Posterior cingulate gyrus (tissue), 11 donors: ENCODE results near the gene PHLDA2.

Experiments used
- DNase-seq, 10 donors: peaks; one replicate each; pipeline versions ENCODE4 v3.0.0 to v3.0.0-alpha.2; 2020 to 2021; ENCODE audit warnings: mixed read lengths in 3 of 10
- intact Hi-C: fragments of 100-400 bp; cut with DNase I; formaldehyde crosslinking; loops from one replicate; pipeline ENCODE4 v1.15.1; 2023

PHLDA2 gene

DNA sequence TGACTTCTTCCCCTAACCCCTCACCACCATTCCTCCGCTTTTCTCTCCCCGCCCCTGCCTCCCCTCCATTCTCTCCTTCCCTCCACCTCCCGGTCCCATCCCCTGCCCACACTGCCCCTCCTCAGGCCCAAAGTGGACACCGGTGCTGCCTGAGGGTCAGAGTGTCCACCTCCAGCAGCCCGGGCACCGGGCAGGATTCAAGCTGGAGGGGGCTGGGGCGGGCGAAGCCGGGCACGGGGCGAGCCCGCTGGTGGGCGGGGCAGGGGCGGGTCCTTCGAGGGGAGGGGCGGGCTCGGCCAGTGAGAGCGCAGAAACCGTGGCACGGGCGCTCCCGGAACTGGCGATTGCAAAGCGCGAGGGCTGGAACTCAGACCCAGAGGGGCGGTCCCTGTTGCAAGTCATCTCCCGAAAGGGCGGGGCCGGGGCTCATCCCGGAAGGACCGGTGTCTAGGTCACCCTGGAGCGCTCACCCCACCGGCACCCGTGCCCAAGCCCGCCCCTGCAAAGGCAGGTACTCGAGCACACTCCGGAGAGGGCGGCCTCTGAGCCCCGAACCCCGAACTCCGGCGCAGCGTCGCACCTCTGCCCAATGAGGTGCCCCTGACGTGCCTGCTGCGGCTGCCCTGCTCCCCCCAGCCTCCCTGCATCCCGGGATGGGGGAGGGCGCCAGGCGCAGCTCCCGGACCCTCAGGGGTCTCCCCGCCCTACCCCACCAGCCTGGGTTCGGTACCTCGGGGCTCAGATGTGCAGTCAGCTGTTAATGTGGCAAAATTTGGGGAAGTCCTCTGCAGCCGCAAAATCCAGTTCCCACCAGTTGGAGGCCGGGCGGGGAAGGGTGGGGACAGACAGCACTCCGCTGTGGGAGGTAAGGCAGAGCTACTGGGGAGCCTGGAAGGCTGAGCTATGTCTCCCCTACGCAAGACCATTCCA, 27.1 kb downstream of the PHLDA2 start:
- intact Hi-C loops = no loop called here
- DNase-seq = peak; percentile 62 to 96 (median 77)

DNA sequence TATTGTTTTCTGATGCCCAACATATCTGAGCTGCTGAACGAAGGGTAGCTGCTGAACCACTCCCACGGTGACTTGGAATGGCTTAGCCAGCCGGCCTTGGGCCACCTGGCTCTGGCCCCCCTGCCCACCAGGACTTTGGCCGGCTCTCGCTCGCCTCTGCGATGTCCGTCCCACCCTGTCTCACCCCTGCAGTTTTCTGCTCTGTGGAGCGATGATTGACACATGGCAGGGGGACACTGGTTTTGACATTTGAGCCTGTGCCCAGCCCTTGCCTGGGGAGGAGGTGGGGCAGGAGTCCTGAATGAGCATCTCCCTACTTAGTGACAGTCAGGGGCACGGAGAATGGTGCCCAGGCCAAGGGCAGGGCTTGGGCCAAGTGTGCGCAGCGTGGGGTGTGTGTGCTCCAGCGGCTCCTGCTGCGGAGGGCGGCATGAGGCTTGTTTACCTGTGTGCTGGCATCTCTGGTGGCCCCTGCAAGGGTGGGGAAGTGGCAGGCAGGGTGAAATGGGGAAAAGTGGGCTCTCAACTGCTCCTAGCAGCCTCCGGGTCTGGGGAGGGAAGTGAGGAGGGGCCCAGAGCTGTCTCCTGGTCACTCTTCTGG, 27.9 kb downstream of the PHLDA2 start:
- no peak for DNase-seq
- intact Hi-C loops = no loop called here

DNA sequence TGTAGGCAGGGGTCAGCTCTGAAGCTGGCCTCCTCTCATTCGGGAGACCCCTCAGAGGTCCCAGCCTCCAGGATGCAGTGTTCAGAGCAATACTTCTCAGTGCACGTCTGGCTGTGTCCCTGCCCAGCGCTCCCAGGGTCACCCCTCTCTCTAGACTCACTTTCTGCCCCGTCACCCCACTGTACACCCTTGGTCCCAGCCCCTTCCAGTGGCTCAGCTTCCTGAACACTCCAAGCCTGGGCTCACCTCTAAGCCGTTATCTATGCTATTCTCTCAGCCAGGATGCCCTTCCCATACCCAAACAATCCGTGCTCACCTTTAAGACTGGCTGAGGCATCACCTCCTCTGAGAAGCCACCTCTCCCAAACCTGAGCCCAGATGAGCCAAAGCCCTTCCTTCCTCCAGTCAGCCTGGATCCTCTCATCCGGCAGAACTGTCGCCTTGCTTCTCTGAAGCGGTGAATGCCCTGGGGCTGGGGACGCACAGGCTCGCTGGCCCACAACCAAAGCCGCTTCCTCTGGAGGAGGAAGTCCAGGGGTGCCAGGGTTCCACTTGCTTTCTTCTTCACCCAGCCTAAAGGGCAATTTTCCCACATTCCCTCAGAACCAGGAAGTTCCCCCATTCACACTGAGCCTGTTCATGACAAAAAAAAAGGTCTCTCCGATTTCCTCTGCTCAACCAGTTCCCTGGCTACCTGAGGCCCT, 30.0 kb downstream of the PHLDA2 start:
- intact Hi-C loops = no loop called here
- DNase-seq = no peak

DNA sequence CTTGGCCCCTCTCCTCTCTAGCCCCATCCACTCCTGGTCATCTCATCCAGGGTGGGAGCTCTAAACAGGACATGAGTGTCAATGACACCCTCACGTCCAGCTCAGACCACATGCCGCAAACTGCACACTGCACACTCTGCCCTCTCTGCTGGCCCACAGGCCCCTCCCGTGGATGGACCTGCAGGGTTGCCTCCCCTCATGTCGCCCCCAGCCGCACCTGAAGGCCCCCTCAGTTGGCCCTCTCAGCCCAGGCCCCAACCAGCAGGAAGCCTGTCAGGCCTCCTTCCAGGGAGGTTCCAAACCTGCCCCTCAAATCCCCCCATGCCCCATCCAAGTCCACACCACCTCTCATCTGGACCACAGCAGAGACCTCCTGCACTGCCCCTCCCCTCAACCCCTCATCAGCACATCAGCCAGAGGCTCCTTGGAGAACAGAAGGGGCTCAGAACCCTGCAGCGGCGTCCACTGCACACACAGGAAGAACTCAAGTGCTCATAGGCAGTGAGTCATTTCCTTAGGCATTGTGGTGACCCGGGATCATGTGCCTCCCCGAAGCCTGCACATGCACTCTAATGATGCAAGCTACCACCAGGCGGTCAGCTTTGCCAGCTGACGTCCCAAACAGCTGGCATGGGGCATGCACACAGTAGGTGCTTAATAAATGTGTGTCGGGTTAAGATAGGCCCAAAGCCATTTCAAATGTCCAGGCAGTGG, 30.7 kb downstream of the PHLDA2 start:
- intact Hi-C loops = no loop called here

DNA sequence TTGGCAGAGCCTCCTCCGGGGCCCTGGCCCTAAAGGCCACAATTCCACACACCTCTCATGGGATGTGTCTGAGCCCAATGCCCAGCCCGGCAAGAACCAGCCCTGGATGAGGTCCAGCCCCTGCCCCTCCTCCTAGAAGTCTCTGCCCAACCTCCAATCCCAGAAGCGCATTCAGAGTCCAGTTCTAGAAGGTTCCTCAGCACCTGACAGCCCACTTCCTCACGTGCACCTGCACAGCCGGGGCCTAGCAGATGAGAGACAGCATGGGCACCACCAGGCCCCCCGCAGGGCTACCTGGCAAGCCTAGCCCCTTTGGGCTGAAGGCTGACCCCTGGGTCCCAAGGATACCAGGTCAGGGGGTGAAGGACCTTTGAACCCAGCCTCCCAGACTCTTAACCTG, 32.2 kb downstream of the PHLDA2 start:
- no peak for DNase-seq

More for the DNA sequence above, 30.7 kb downstream of the PHLDA2 start:
- no peak for DNase-seq

DNA sequence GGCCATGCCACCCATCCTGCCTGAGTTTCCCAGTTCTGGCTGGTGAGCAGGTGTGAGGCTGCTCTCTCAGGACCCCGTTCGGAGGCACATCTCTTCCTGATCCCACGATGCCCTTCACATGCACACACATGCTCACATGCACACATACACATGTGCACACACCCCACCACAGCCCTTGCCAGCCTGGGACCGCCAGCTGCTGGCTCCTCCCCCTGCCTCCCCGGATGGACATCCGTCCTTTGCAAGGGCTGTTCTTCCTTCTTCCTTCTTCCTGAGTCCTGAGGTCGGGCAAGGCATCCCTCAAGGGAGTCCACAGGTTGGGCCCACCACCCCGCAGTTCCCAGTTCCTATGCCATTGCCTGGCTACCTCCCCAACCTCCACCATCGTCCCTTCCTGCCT, 33.2 kb downstream of the PHLDA2 start:
- intact Hi-C loops = no loop called here

More for the DNA sequence above, 32.2 kb downstream of the PHLDA2 start:
- intact Hi-C loops = no loop called here

DNA sequence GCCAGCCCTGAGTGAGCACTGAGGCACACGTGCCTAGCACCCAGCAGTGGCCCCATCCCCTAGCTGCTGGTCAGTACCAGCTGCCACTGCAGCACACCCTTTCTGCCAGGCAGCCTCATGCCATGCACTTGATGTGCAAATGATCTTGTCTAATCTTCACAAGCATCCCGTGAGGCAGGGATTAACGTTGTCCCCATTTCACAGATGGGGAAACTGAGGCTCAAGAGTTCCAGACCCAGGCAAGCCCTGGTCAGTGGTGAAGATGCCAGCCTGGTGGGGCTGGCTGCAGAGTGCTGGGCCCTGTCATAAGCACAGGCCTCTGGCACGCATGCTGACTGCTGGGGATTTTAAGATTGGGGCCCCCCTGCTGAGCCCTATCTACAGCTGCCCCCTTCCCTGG, 35.3 kb downstream of the PHLDA2 start:
- intact Hi-C loops = no loop called here
- DNase-seq = no peak

More for the DNA sequence above, 33.2 kb downstream of the PHLDA2 start:
- DNase-seq = no peak

DNA sequence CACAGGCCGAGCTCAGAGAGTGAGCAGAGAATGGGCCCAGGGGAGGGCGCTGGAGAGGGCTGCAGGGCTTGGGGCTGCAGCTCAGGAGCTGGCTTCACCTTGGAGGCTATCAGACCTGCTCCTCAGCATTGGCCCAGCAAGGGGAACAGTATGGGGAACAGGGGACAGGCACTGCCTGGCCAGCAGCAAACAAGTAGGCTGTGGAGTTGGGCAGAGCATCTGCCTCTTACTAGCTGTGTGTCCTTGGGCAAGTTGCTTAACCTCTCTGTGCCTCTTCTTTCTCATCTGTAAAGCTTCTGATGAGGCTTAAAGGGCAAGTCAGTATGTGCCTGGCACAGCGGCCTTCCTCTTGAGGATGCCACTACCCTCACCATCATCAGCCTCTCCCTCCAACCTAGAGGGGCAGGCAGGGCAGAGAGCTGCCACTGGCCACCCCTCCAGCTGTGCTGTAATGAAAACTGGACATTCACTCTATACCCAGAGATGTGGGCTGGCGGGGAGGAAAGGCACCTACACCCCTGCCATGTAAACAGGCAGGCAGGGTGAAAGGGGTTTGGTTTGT, 36.2 kb downstream of the PHLDA2 start:
- intact Hi-C loops = no loop called here
- no peak for DNase-seq

DNA sequence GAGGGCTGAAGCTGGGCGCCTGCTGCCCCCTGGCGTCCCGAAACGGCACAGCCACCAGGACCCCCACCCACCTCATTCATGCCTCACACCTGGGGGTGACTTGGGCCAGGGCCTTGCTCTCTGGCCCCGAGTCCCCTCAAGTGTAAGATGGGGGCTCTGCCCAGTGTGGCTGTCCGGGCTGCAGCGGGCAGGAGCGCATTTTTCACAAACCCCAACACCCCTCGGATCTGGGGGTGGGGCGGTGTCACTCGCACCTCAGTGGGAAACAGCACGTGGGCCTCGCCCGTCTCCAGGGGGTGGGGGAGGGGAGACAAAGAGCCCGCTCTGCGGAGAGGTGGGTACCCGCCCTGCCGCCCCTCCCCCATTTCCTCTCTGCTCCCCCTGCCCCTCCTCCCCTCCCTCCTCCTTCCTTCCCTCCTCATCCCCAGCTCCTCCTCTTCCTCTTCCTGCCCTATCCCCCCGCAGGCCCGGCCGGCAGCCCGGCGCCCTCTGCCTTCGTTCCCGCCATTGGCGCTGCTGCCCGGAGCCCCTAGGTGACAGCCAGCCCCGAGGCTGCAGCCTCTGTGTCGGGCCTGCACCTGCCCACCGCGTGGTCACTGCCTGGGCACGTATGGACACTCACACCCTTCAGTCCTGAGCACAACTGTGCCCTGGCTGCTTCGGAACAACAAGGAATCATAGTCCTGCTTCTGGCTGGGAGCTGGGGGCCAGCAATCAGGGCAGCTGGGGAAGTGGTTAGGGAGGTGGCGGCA, 36.8 kb downstream of the PHLDA2 start:
- intact Hi-C loops = no loop called here
- peak in 3 of 10 donors; percentile 45 to 49 (median 45) for DNase-seq

DNA sequence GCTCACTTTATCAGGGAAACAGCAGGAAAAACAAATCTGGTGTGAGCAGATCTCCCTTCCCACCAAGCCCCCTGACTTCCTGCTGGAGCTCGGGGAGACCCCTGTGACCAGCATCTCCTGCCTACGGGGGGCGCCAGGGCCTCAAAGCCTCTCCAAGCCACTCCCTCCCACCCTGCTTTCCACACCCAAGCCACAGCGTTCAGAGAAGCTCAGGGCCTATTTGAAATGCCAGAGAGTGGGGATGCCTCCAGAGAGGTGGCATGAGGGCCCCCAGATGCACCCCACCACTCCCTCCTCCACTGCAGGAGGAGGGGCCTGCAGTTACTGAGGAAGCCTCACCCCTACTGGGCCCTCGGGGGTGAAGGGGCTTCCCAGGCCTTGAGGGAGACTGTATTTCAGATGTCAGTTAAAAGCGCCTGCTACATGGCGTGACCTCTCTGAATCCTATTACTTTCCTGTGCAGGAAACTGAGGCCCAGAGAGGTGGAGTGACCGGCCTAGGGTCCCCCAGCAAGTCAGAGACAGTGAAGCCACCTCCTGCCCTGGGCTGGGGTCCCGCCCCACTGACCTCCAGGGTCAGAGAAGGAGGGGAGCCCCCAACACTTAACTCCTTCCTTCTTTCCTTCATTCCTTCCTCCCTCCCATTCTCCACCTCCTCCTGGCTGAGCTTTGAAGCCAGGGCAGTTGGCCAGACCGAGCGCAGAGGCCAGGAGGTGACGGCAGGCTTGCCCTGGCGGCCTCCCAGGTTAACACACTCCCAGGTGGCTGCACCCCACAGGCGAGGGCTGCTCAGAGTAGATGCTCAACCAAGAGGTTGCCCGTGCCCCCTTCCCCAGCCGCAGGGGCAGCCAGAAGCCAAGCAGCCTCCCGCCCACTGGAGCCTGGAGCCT, 37.6 kb downstream of the PHLDA2 start:
- intact Hi-C loops = no loop called here
- no peak for DNase-seq

DNA sequence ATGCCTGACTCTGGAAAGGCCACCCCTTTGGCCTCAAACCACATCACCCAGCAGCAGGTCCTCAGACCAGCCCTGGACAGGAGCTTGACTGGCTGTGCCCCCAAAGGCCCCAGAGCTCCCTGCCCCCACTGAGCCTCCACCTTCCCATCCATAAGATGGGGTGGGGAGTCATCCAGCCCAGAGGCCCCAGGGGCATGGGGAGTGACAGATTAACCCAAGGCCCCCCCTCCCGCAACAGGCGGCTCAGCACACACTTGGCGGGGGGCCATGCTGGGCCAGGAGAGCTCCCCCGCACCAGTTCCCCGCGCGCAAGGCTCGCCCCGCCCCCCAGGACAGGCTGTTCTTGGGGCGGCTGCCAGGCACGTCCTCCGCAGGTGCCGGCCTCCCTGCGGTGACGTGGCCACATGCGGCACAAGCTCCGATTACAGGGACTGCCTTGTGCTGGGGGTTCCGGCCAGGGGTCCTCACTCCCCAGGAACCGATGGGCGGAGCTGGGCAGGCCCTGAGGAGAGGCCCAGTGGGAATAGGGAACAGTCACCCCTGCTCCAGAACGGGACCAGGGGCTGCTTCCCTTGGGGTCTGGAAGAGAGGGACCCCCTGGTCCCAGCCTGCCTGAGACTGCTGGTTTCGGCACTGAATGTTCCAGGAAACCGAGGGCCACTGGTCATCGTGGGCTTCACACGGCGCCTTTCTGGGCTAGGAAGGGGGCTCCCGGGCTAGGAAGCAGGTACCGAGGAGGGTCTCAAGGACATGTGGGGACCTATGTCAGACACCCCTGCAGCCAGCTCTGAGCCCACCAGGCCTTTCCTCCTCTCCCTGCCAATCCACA, 38.5 kb downstream of the PHLDA2 start:
- intact Hi-C loops = no loop called here
- DNase-seq = peak in 2 of 10 donors; percentile 84 to 91

DNA sequence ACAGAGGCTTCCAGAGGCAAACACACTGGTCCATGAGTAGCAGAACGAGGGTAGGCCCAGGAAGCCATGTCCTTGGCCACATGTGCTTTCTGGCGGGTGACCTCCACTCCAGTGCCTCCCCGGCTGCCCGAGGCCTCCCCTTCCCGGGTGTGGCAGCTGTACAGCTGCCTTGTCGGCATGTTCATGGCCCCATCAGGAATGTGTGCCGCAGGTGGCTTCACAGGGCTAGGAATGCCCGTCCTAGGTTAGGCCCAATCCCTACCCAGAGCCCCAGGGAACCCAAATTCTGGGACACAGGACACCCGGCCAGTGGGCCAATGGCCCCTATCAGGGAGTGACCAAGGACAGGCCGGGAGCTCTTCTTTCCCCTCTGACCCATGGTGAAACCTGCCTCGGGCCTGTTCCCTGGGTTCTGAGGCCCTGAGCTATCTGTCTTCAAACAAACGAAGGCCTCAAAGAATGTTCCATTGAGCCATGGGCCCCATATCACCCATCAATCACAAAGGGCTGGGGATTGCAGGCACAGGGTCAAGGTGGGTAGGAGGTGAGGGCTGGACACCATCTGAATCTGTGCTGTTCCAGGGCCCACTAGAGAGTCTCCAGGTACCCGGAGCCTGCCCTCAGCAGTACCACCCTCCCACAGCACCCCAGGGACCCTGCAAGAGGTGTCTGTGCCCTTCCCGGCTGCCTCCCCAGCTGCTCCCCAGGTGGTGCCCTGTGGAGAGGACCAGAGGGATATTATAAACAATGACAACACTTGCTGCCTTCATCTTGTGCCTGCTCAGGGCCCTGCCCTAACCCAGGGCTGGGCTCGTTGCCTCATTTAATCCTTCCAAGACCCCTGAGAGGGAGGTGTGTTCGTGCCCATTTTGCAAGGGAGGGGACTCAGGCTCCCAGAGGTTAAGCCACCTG, 39.6 kb downstream of the PHLDA2 start:
- no peak for DNase-seq
- intact Hi-C loops = no loop called here

DNA sequence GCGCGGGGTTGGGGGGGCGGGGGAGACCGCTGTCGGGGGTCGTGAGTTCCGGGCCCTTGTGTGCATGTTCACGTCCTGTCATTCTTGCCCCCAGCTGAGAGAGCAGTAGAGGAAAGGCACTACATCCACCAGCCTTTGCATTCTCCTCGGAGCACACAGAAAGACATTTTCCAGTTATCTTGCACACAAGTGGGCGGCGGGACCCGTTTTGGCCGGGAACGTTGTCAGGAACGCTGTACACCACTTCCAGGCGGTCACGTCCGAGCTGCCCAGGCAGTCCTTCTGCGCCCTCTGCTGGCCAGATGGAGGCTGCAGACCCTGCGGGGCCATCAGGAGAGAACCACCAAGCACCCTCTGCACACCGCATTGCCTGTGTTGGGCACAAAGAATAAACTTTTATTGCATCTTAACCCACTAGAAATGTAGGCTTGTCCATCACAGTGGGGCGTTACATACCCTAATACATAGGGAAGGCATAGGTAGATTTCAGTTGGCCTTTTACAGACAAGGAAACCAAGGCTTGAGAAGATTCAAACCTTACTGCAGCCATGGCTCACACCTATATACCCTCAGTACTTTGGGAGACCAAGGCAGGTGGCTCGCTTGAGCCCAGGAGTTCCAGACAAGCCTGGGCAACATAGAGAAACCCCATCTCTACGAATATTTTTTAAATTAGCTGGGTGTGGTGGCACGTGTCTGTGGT, 40.8 kb downstream of the PHLDA2 start:
- peak; percentile 87 to 99 (median 96) for DNase-seq
- intact Hi-C loops = loop anchor here (1.0 kb wide), 2 partner anchors 356 to 460 kb away; no protein-coding TSS in a partner anchor

DNA sequence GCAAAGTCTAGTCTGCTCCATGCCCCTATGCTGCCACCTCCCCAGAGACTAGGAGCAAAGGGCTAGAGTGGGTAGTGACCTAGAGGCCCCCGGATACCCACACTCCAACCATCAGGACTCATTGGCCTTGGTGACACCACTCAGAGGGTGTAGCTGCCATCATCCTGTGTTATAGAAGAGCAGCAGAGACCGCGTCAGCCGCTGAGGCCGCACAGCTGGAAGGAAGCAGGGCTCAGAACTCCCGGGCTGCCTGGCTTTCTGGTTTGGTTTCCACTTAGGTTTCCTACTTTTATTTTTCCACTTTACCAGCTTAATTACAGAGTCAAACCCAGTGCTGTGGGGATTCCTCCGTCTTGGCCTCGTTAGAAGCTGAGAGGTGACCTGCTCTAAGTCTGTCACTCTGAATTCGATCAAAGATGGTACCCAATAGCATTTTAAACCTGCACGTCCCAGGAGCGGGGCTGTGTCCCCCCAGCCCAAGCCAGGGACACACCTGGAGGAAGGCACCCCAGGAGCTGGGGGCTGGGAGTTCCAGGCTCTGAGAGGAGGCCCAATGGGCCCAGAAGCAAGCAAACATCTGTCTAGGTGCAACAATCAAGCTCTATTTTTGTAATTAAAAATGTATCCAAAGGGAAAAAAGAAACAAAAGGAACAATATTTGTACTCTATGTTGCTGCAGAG, 41.6 kb downstream of the PHLDA2 start:
- intact Hi-C loops = loop anchor here (1.0 kb wide), 2 partner anchors 355 to 459 kb away; no protein-coding TSS in a partner anchor
- no peak for DNase-seq

DNA sequence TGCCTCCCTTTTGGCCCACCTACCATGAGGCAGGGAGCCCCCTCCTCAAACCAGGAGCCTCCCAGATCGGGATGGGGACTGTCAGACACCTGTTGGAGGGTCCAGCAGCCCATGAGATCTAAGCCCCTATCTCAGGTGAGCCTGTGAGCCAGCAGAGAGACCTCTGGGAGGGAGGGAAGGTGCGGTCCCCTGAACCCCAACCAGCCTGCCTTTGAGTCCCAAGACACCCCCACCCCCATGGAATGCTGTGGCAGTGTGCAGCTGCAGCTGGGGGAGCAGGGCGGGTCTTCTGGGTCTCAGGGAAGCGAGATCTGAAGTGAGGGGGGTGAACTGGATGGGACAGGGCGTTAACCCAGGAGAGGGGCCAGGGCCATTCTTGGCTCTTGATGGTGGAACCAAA, 42.3 kb downstream of the PHLDA2 start:
- intact Hi-C loops = no loop called here

More for the DNA sequence above, 42.3 kb downstream of the PHLDA2 start:
- no peak for DNase-seq
